ENCODE results near the gene RAD51B.

Gene RAD51B

DNA sequence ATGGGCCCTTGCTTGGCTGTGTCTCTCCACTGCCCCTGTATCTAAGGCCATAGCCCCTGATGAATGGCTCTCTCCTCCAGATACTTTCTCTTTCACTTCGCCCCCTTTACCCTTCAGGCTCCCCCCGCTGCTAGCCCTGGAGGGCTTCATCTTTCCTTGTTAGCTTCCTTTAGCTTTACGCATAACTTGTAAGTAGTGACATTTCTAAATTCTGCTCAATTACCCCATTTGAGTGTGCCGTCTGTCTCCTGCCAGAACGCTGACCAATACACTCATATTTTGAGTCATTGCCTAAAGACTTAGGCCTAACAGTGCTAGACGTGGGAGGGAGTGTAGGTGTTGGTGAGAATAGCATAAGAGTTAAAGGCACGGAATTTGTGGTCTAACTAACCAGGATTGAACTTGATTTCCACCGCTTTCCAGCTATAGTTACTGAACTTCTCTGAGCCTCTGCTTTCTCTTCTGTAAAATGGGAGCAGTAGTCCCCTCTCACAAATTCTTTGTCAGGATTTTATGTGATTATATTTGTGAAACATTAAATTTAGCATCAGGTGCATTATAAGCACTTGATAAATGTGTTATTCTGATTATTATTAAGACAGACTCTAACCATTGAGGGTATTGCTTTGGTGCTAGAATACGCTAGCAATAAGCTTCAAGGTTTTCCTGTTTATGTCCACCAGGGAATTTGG, 844.0 kb downstream of the RAD51B start:
- H3K9me3 Mint-ChIP-seq = no peaks in the 10 kb centered on the region
- peak; percentile 71 for ATAC-seq (replicated peaks)
- DNase-seq = peak in 2 of 3 experiments; percentile 14 to 28
- peaks cover 26 to 42% of the 10 kb centered on the region in 2 donors for H3K4me1 Mint-ChIP-seq (ENCODE audit: low read depth in 2 of 2)
- H3K27ac Mint-ChIP-seq = peak overlapping the region; percentile 94 to 95
- H3K36me3 Mint-ChIP-seq (ENCODE audit: insufficient read depth) = no peaks in the 10 kb centered on the region
- no peaks in the 10 kb centered on the region for H3K27me3 Mint-ChIP-seq
- H3K4me3 Mint-ChIP-seq = peak overlapping the region; percentile 80 to 83

DNA sequence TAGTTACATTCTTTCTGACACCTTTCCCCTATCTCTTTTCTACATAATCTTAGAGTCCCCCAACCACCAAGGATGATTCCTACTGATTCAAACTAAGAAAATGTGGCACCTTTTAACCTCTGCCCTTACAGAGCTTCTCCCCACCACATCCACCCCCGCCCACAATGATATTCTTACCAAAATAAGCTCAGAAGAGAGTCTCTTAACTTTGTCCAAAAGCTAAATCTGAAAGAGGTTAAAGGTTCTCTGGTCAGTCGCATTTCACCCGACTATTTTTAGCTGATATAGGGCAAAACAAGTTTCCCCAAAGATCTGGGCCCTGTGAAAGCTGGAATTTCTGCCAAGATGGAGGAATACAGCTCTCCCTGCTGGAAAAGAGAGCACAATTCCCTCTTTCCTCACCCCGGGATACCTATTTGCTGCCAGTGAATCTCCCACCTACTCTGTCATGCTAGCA, 844.7 kb downstream of the RAD51B start:
- Mint-ChIP-seq H3K27ac (peak overlapping the region; percentile 94 to 95), H3K36me3 (ENCODE audit: insufficient read depth) (no peaks in the 10 kb centered on the region), H3K27me3 (no peaks in the 10 kb centered on the region), H3K4me3 (peak overlapping the region; percentile 80 to 83), H3K9me3 (no peaks in the 10 kb centered on the region), H3K4me1 (ENCODE audit: low read depth in 2 of 2) (peaks cover 26 to 42% of the 10 kb centered on the region in 2 donors)
- DNase-seq (no peak), ATAC-seq (replicated peaks) (peak; percentile 62)

DNA sequence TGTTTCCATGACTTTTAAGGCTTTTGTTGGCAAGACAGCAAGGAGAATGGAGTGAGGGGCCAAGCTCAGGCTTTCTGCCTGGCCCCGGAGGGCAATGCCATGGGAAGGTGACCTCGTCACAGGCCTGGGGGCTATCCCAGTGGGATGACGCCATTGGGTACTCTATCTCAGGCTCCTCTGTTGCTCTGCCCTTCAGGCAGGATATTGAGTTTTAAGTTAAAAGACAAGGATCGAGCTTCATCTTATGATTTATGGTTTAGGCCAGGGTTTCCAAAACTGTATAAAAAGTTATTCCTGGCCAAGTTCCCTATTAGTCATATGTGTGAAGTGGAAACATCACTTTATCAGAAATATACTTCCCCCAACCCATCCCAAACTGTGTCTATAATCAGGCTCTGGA, 845.6 kb downstream of the RAD51B start:
- peak overlapping the region; percentile 94 for H3K27ac Mint-ChIP-seq
- H3K4me1 Mint-ChIP-seq (ENCODE audit: low read depth in 2 of 2) = peaks cover 26 to 42% of the 10 kb centered on the region in 2 donors
- H3K9me3 Mint-ChIP-seq = no peaks in the 10 kb centered on the region
- ATAC-seq (replicated peaks) (no peak), DNase-seq (no peak)
- no peaks in the 10 kb centered on the region for H3K27me3 Mint-ChIP-seq
- H3K4me3 Mint-ChIP-seq = peak overlapping the region in 1 of 2 donors; percentile 83
- H3K36me3 Mint-ChIP-seq (ENCODE audit: insufficient read depth) = no peaks in the 10 kb centered on the region

DNA sequence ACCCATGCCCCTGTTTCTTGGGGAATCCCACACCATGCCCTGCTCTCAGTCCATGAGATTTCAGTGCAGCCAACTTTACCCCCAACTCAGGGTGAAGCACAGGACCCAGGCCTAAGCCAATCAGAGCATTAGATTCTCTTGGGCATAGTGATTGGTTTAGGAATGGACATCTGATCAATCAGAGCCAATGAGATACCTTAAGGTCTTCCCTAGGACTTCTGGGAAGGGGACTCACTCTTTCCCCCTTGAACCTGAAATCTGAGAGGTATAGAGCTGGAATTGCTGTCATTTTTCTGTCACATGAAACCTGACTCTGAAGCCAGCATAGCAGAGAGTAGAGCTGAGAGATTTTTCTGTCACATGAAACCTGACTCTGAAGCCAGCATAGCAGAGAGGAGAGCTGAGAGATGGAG, 846.2 kb downstream of the RAD51B start:
- DNase-seq (no peak), ATAC-seq (replicated peaks) (no peak)
- Mint-ChIP-seq H3K9me3 (no peaks in the 10 kb centered on the region), H3K36me3 (ENCODE audit: insufficient read depth) (no peaks in the 10 kb centered on the region), H3K4me3 (peak overlapping the region in 1 of 2 donors; percentile 68), H3K4me1 (ENCODE audit: low read depth in 2 of 2) (peaks cover 26 to 42% of the 10 kb centered on the region in 2 donors), H3K27me3 (no peaks in the 10 kb centered on the region), H3K27ac (peak overlapping the region in 1 of 2 donors; percentile 94)

DNA sequence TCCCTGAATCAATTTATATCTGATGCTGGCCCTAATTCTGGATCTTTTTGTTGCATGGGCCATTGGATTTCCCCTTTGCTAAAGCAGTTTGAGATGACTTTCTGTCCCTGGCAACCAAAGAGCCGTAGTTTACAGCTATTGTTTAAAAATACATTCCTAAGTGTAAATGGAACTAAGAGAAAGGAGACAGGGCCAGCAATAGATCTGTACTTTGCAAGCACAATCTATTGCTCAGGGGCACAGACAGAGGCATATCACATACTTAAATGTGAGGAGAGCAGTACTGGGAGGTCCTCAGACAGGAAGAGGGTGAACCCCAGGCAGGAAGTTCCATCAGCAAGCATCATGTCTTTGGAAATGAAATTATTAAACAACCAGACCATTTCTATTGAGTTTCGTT, 846.7 kb downstream of the RAD51B start:
- no peaks in the 10 kb centered on the region for H3K36me3 Mint-ChIP-seq (ENCODE audit: insufficient read depth)
- no peaks in the 10 kb centered on the region for H3K27me3 Mint-ChIP-seq
- peak overlapping the region in 1 of 2 donors; percentile 94 for H3K27ac Mint-ChIP-seq
- ATAC-seq (replicated peaks) = no peak
- H3K9me3 Mint-ChIP-seq = no peaks in the 10 kb centered on the region
- H3K4me1 Mint-ChIP-seq (ENCODE audit: low read depth in 2 of 2) = peaks cover 23 to 42% of the 10 kb centered on the region in 2 donors
- H3K4me3 Mint-ChIP-seq = peak overlapping the region in 1 of 2 donors; percentile 68
- DNase-seq = no peak

DNA sequence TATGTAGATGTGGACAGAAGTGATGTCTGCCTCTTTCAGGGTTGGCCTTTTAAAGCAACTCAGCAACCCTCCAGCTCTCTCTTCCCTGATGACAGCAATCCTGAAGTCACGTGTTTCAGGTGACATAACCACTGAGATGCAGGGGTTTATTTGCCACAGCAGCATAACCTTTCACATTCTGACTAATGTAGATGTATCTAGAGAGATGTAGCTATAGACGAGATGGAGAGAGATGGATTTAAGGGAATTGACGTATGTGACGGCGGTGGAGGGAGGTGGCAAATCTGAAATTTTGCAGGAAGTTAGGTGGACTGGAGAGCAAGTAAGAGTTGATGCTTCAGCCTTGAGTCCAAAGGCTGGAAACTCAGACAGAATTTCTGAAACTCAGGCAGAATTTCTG, 847.3 kb downstream of the RAD51B start:
- no peak for DNase-seq
- H3K9me3 Mint-ChIP-seq = no peaks in the 10 kb centered on the region
- H3K36me3 Mint-ChIP-seq (ENCODE audit: insufficient read depth) = no peaks in the 10 kb centered on the region
- no peak overlapping the region for H3K4me3 Mint-ChIP-seq
- H3K27me3 Mint-ChIP-seq = no peaks in the 10 kb centered on the region
- peaks cover 23 to 38% of the 10 kb centered on the region in 2 donors for H3K4me1 Mint-ChIP-seq (ENCODE audit: low read depth in 2 of 2)
- peak overlapping the region in 1 of 2 donors; percentile 94 for H3K27ac Mint-ChIP-seq
- no peak for ATAC-seq (replicated peaks)

DNA sequence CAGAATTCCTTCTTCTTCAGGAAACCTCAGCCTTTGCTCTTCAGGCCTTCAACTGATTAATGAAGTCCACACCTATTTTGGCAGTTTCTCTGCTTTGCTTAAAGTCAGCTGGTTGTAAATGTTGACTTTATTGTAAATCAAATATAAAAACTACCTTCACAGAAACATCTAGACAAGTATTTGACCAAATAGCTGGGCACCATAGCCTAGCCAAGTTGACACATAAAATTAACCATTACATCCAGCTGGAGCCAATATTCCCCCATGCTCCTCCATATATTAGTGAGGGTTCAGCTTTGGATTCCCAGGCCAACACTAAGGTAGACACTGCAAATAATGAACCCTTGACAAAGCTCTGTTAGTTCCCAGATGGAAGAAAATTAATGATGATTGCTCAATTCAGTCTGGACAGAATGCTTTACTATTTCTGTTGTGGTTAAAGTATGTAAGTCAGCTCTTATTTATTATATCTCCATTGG, 847.8 kb downstream of the RAD51B start:
- H3K4me3 Mint-ChIP-seq = no peak overlapping the region
- H3K36me3 Mint-ChIP-seq (ENCODE audit: insufficient read depth) = no peaks in the 10 kb centered on the region
- no peaks in the 10 kb centered on the region for H3K9me3 Mint-ChIP-seq
- H3K27ac Mint-ChIP-seq = peak overlapping the region in 1 of 2 donors; percentile 39
- no peaks in the 10 kb centered on the region for H3K27me3 Mint-ChIP-seq
- no peak for ATAC-seq (replicated peaks)
- no peak for DNase-seq
- H3K4me1 Mint-ChIP-seq (ENCODE audit: low read depth in 2 of 2) = peaks cover 22 to 34% of the 10 kb centered on the region in 2 donors

DNA sequence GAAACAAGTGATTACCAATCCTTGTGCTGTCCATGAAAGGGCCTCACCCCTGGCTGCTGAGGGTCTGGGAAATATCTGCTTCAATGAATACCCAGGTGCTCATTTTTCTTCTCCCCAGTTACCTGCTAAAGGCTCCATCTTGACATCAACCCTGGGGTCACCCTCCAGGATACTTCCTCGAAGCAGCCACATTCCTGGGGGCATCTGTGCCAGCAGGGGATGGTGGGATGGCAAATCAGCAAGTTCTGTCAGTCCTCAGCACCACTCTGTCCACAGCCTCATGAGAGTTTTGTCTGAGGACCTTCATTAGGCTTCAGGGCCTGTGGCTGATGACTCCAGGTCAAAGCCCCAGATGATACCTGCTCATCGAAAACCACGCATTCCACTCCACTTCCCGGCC, 848.4 kb downstream of the RAD51B start:
- DNase-seq (no peak), ATAC-seq (replicated peaks) (no peak)
- no peaks in the 10 kb centered on the region for H3K9me3 Mint-ChIP-seq
- no peak overlapping the region for H3K4me3 Mint-ChIP-seq
- no peaks in the 10 kb centered on the region for H3K27me3 Mint-ChIP-seq
- peaks cover 15 to 32% of the 10 kb centered on the region in 2 donors for H3K4me1 Mint-ChIP-seq (ENCODE audit: low read depth in 2 of 2)
- peak overlapping the region in 1 of 2 donors; percentile 39 for H3K27ac Mint-ChIP-seq
- H3K36me3 Mint-ChIP-seq (ENCODE audit: insufficient read depth) = no peaks in the 10 kb centered on the region

DNA sequence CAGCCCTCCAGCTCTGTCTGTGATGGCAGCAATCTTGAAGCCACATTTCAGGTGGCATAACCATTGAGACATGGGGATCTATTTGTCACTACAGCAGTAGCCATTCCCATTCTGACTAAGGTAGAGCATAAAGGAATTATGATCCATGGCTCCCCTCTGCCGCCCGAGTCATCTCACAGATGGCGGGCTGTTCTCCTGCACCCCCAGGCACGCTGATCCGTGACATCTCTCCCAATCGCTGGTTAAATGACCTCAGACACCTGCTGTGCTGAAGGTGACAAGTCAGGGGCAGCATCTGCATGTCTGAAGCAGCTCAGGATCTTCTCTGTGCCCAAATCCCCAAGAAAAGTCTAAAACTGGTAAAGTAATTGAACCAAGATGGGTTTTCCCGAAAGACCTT, 849.0 kb downstream of the RAD51B start:
- no peak overlapping the region for H3K4me3 Mint-ChIP-seq
- H3K4me1 Mint-ChIP-seq (ENCODE audit: low read depth in 2 of 2) = peaks cover 11 to 27% of the 10 kb centered on the region in 2 donors
- H3K36me3 Mint-ChIP-seq (ENCODE audit: insufficient read depth) = no peaks in the 10 kb centered on the region
- ATAC-seq (replicated peaks) (no peak), DNase-seq (no peak)
- no peak overlapping the region for H3K27ac Mint-ChIP-seq
- no peaks in the 10 kb centered on the region for H3K27me3 Mint-ChIP-seq
- no peaks in the 10 kb centered on the region for H3K9me3 Mint-ChIP-seq

DNA sequence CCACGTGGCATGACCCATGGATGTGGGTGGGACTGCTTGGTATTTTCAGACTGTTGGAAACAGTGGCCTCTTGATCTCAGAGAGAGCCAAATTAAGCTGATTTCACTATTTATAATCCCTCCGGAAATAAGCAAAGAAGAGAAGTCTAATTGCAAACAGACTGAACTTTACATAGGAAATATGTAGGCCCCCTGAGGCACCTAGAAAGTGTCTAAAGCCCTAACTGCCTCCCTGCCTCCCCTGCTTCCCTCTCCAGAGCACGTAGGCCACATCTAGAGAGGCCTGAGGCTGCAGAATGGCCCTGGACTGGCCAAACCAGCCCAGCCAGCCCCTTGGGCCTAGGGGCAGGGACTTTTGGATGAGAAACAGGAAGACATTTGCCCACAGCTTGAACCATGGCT, 849.5 kb downstream of the RAD51B start:
- Mint-ChIP-seq H3K4me1 (ENCODE audit: low read depth in 2 of 2) (peaks cover 10 to 22% of the 10 kb centered on the region in 2 donors), H3K27ac (no peak overlapping the region), H3K9me3 (no peaks in the 10 kb centered on the region), H3K27me3 (no peaks in the 10 kb centered on the region), H3K4me3 (no peak overlapping the region), H3K36me3 (ENCODE audit: insufficient read depth) (no peaks in the 10 kb centered on the region)
- ATAC-seq (replicated peaks) (no peak), DNase-seq (no peak)

DNA sequence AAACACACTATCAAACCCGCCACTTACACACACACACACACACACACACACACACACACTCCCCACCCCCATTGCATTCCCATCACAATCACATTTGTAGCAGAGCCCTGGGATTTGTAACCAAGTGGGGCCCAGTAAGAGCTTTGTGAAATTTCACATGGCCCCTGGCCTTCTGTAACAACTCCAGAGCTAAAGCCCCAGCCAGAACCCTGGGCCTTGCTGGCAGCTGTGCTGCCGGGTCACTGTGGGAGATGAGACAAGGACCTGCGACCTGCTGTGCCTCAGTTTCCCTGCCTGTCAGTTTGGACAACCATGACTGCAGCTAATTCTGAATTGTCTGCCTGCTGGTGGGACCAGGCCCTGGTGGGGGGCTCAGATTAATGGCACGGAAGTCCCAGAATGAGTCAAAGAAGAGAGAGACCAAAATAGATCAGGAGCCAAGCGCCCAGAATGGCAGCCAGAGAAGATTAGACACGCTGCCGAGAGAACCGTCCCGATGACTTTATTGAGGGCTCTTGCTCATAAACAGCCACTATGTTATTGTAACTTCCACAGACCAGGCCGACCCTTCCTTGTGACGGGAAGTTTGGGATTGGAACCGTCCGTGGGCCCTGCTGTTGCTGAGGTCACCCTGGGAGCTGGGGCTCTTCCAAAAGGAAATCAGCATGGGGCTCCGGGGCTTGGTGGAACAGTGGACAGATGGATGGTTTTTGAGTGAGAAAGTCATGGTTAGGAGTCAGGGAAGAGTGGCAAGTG, 850.2 kb downstream of the RAD51B start:
- peaks cover 4 to 15% of the 10 kb centered on the region in 2 donors for H3K4me1 Mint-ChIP-seq (ENCODE audit: low read depth in 2 of 2)
- no peak overlapping the region for H3K27ac Mint-ChIP-seq
- no peaks in the 10 kb centered on the region for H3K9me3 Mint-ChIP-seq
- no peak for ATAC-seq (replicated peaks)
- H3K4me3 Mint-ChIP-seq = no peak overlapping the region
- no peaks in the 10 kb centered on the region for H3K27me3 Mint-ChIP-seq
- no peaks in the 10 kb centered on the region for H3K36me3 Mint-ChIP-seq (ENCODE audit: insufficient read depth)
- DNase-seq = no peak

DNA sequence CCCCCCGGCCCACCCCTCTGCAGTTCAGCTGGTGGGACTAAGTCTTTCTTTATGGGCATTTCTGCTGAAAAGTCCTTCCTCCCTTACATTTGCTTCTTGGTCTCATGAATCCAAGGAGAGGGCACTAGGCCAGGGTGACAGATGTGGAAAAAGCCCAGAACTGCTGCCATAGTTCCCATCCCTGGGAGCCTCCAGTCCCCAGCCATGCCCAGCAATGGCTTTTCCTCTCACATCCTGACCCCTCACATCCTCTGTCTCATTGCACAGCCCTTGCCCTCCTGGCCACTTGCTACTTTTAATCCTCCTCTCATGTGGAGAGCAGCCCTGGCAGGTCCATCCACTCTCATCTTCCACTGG, 850.8 kb downstream of the RAD51B start:
- ATAC-seq (replicated peaks) (no peak), DNase-seq (no peak)
- no peak overlapping the region for H3K4me3 Mint-ChIP-seq
- H3K36me3 Mint-ChIP-seq (ENCODE audit: insufficient read depth) = no peaks in the 10 kb centered on the region
- H3K4me1 Mint-ChIP-seq (ENCODE audit: low read depth in 2 of 2) = peaks cover 2 to 11% of the 10 kb centered on the region in 2 donors
- H3K27me3 Mint-ChIP-seq = no peaks in the 10 kb centered on the region
- H3K9me3 Mint-ChIP-seq = no peaks in the 10 kb centered on the region
- H3K27ac Mint-ChIP-seq = no peak overlapping the region

DNA sequence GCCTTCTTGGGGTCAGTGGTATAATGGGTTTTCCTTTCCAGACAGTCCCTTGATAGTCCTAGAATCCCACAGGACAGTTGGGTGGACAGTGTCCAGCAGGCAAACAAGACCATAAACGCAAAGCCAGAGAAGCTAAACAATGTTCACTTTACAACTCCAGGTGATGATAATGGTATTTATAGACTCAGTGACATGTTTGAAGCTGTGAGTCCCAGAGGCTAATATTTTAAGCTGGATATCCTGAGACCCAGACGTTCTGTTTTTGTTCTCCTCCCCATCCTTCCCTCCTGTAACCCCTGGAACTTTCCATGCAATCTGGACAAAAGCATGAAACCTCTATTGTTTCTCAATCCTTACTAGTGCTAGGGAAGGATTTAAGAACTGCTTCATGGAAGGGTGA, 852.3 kb downstream of the RAD51B start:
- DNase-seq (no peak), ATAC-seq (replicated peaks) (no peak)
- Mint-ChIP-seq H3K27ac (peak overlapping the region in 1 of 2 donors; percentile 29), H3K27me3 (no peaks in the 10 kb centered on the region), H3K4me3 (no peak overlapping the region), H3K36me3 (ENCODE audit: insufficient read depth) (no peaks in the 10 kb centered on the region), H3K9me3 (no peaks in the 10 kb centered on the region), H3K4me1 (ENCODE audit: low read depth in 2 of 2) (peaks cover 0 to 4% of the 10 kb centered on the region in 2 donors)

Measured in effector memory CD8-positive, alpha-beta T cell (primary cell).